ENCODE measurements around the gene AURKB.

DNA sequence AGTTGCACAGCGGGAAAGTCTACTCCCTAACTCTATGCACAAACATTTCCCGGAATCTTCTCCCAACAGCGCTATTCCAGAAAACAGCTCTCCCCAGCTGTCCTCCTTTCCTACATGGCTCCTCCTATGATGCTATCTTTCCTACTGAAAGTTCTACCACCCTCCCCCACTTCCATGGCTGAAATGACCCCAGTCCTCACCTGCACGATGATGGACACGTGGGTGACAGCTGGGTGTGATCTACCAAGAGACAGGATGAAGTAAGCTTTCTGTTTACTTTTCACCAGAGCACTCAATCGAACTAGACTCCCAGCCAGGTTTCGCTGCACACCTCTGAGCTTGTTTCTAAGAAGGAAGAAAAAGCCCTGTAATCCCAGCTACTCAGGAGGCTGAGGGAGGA is 26.8 kb upstream of the AURKB start:
- no peak for TF ChIP-seq SIN3A (IDR thresholded peaks at IDR 0.05; ENCODE audit: borderline replicate concordance, insufficient read depth, low read length)
- TF ChIP-seq POLR2AphosphoS5 (IDR thresholded peaks at IDR 0.05; ENCODE audit: low read depth, low read length), result no peak
